Measurements from ENCODE around the gene KY. TPM values are rescaled to one million over a fixed set of nuclear protein-coding genes. Genes with fewer than 3 reads are reported as not detected.

KY gene
- total and polyA plus RNA-seq, 10 of the 15 experiments (the other 5 are each of a cell fraction or from before 2014, with no cell fraction given) = 0.04 to 0.11 TPM; not detected in 8

DNA sequence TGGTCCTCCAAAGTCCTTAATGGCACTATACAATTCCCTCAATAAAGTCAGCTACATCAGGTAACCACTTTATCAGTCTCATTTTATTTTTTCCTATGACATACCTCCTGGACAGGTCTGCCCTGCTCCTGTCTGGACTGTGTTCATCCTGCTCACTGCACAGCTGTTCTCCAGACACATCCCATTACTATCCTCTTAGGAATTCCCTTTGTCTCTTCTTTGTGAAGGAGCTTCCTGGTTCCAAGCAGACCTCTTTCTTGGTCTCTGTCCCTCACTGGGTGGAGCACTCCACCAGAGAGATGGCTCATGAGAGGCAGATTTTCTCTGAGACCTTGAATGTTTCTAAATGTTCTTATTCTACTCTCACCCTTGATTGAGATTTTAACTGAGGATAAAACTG, 60.1 kb downstream of the KY start:
- in situ Hi-C loops (cut with MboI) = no loop called here
- H3K9me3 ChIP-seq (replicated peaks; ENCODE audit: control insufficient read depth, insufficient read depth, low read length) = no peaks in the 10 kb centered on the region
- intact Hi-C loops (cut with micrococcal nuclease; ENCODE audit: unreplicated experiment) = no loop called here
- H3K79me2 ChIP-seq (ENCODE audit: control insufficient read depth, insufficient read depth, low read length) = no peaks in the 10 kb centered on the region
- SMC1A ChIA-PET (ENCODE audit: uncharacterized antibody, unreplicated experiment) = interaction anchor here (1.3 kb wide), 1 partner anchor 10 kb away, joined by 5 read pairs; no protein-coding TSS in a partner anchor
- no peak overlapping the region for H3K4me3 ChIP-seq
- no peaks in the 10 kb centered on the region for H3K36me3 ChIP-seq (ENCODE audit: control insufficient read depth in 2 of 2, insufficient read depth in 2 of 2, low read length in 1 of 2)
- no TSS peak for BruUV-seq (replicated peaks)
- H4K20me1 ChIP-seq (ENCODE audit: control insufficient read depth, insufficient read depth) = no peaks in the 10 kb centered on the region
- H2AFZ ChIP-seq (ENCODE audit: control insufficient read depth, low read depth, low read length) = no peak overlapping the region
- H3K27me3 ChIP-seq (replicated peaks in 1 of 2; ENCODE audit: control insufficient read depth in 2 of 2, insufficient read depth in 2 of 2, low read length in 1 of 2) = no peaks in the 10 kb centered on the region
- CTCF ChIA-PET = interaction anchor here (1.3 to 1.7 kb wide), 2 partner anchors 10 to 11 kb away, joined by 4 to 10 read pairs; no protein-coding TSS in a partner anchor
- no peaks in the 10 kb centered on the region for H3K4me1 ChIP-seq (ENCODE audit: control insufficient read depth, insufficient read depth, low read length)
- H3K4me2 ChIP-seq (ENCODE audit: control insufficient read depth, insufficient read depth) = no peak overlapping the region
- FAIRE-seq (no peak), ATAC-seq (no peak), DNase-seq (ENCODE audit: low read depth, low spot score) (no peak)
- H3K9ac ChIP-seq (ENCODE audit: control insufficient read depth, insufficient read depth, low read length) = no peak overlapping the region
- no peak overlapping the region for H3K27ac ChIP-seq (ENCODE audit: control insufficient read depth, insufficient read depth)
- RAD21 ChIA-PET (ENCODE audit: unreplicated experiment) = no interaction called here
- POLR2A ChIA-PET = no interaction called here
- TF ChIP-seq SMC3 (IDR thresholded peaks at IDR 0.05; ENCODE audit: borderline replicate concordance, low read length) (no peak), PAX5 (IDR thresholded peaks at IDR 0.05; ENCODE audit: borderline replicate concordance, low read depth, low read length) (no peak), MEF2B (IDR thresholded peaks at IDR 0.05; ENCODE audit: partially characterized antibody, poor library complexity, severe bottlenecking) (no peak), MXI1 (IDR thresholded peaks at IDR 0.05; ENCODE audit: low read depth, low read length) (no peak), EGR1 (IDR thresholded peaks at IDR 0.05; ENCODE audit: borderline replicate concordance in 1 of 2, low read depth in 2 of 2, low read length in 2 of 2) (no peak)
- TF ChIP-seq, protein P1, sequence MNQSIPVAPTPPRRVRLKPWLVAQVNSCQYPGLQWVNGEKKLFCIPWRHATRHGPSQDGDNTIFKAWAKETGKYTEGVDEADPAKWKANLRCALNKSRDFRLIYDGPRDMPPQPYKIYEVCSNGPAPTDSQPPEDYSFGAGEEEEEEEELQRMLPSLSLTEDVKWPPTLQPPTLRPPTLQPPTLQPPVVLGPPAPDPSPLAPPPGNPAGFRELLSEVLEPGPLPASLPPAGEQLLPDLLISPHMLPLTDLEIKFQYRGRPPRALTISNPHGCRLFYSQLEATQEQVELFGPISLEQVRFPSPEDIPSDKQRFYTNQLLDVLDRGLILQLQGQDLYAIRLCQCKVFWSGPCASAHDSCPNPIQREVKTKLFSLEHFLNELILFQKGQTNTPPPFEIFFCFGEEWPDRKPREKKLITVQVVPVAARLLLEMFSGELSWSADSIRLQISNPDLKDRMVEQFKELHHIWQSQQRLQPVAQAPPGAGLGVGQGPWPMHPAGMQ (IDR thresholded peaks at IDR 0.05; ENCODE audit: borderline replicate concordance) = no peak
- TF ChIP-seq, protein P2, sequence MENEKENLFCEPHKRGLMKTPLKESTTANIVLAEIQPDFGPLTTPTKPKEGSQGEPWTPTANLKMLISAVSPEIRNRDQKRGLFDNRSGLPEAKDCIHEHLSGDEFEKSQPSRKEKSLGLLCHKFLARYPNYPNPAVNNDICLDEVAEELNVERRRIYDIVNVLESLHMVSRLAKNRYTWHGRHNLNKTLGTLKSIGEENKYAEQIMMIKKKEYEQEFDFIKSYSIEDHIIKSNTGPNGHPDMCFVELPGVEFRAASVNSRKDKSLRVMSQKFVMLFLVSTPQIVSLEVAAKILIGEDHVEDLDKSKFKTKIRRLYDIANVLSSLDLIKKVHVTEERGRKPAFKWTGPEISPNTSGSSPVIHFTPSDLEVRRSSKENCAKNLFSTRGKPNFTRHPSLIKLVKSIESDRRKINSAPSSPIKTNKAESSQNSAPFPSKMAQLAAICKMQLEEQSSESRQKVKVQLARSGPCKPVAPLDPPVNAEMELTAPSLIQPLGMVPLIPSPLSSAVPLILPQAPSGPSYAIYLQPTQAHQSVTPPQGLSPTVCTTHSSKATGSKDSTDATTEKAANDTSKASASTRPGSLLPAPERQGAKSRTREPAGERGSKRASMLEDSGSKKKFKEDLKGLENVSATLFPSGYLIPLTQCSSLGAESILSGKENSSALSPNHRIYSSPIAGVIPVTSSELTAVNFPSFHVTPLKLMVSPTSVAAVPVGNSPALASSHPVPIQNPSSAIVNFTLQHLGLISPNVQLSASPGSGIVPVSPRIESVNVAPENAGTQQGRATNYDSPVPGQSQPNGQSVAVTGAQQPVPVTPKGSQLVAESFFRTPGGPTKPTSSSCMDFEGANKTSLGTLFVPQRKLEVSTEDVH (IDR thresholded peaks at IDR 0.05; ENCODE audit: low read depth, partially characterized antibody) = no peak
- TF ChIP-seq, protein P3, sequence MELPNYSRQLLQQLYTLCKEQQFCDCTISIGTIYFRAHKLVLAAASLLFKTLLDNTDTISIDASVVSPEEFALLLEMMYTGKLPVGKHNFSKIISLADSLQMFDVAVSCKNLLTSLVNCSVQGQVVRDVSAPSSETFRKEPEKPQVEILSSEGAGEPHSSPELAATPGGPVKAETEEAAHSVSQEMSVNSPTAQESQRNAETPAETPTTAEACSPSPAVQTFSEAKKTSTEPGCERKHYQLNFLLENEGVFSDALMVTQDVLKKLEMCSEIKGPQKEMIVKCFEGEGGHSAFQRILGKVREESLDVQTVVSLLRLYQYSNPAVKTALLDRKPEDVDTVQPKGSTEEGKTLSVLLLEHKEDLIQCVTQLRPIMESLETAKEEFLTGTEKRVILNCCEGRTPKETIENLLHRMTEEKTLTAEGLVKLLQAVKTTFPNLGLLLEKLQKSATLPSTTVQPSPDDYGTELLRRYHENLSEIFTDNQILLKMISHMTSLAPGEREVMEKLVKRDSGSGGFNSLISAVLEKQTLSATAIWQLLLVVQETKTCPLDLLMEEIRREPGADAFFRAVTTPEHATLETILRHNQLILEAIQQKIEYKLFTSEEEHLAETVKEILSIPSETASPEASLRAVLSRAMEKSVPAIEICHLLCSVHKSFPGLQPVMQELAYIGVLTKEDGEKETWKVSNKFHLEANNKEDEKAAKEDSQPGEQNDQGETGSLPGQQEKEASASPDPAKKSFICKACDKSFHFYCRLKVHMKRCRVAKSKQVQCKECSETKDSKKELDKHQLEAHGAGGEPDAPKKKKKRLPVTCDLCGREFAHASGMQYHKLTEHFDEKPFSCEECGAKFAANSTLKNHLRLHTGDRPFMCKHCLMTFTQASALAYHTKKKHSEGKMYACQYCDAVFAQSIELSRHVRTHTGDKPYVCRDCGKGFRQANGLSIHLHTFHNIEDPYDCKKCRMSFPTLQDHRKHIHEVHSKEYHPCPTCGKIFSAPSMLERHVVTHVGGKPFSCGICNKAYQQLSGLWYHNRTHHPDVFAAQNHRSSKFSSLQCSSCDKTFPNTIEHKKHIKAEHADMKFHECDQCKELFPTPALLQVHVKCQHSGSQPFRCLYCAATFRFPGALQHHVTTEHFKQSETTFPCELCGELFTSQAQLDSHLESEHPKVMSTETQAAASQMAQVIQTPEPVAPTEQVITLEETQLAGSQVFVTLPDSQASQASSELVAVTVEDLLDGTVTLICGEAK (IDR thresholded peaks at IDR 0.05; ENCODE audit: borderline replicate concordance) = no peak
- TF ChIP-seq, protein P4, sequence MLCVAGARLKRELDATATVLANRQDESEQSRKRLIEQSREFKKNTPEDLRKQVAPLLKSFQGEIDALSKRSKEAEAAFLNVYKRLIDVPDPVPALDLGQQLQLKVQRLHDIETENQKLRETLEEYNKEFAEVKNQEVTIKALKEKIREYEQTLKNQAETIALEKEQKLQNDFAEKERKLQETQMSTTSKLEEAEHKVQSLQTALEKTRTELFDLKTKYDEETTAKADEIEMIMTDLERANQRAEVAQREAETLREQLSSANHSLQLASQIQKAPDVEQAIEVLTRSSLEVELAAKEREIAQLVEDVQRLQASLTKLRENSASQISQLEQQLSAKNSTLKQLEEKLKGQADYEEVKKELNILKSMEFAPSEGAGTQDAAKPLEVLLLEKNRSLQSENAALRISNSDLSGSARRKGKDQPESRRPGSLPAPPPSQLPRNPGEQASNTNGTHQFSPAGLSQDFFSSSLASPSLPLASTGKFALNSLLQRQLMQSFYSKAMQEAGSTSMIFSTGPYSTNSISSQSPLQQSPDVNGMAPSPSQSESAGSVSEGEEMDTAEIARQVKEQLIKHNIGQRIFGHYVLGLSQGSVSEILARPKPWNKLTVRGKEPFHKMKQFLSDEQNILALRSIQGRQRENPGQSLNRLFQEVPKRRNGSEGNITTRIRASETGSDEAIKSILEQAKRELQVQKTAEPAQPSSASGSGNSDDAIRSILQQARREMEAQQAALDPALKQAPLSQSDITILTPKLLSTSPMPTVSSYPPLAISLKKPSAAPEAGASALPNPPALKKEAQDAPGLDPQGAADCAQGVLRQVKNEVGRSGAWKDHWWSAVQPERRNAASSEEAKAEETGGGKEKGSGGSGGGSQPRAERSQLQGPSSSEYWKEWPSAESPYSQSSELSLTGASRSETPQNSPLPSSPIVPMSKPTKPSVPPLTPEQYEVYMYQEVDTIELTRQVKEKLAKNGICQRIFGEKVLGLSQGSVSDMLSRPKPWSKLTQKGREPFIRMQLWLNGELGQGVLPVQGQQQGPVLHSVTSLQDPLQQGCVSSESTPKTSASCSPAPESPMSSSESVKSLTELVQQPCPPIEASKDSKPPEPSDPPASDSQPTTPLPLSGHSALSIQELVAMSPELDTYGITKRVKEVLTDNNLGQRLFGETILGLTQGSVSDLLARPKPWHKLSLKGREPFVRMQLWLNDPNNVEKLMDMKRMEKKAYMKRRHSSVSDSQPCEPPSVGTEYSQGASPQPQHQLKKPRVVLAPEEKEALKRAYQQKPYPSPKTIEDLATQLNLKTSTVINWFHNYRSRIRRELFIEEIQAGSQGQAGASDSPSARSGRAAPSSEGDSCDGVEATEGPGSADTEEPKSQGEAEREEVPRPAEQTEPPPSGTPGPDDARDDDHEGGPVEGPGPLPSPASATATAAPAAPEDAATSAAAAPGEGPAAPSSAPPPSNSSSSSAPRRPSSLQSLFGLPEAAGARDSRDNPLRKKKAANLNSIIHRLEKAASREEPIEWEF (IDR thresholded peaks at IDR 0.05; ENCODE audit: insufficient replicate concordance, low read depth, low read length) = no peak
